ENCODE data around the gene CEACAM19. TPM values are rescaled to one million over a fixed set of nuclear protein-coding genes. Genes with fewer than 3 reads are reported as not detected.

CEACAM19 gene
- 0.79 and 1.2 TPM in 2 replicates for total RNA-seq (2013; cell fraction: nucleolus; rRNA removed)
- total RNA-seq (2014; rRNA removed) (0.17 and 0.22 TPM in 2 replicates), total RNA-seq (2014; rRNA removed; fragmentation: Illumina TruSeq; extraction: Trizol) (0.13 TPM in 1 of 2 replicates, not detected in the other), total RNA-seq (2021) (0.15 and 0.24 TPM in 2 replicates), polyA plus RNA-seq (2011; rRNA removed) (0.10 and 0.18 TPM in 2 replicates), polyA plus RNA-seq (2014; fragmentation: Illumina TruSeq; extraction: Trizol) (0.31 and 0.33 TPM in 2 replicates), polyA plus RNA-seq (2014; fragmentation: Nextera tagmentation; extraction: Ambion mirVana) (not detected), polyA plus RNA-seq (2014; rRNA removed) (0.16 and 0.27 TPM in 2 replicates), polyA plus RNA-seq (2016; fragmentation: Nextera tagmentation; extraction: Ambion mirVana) (not detected), polyA minus RNA-seq (2011; rRNA and poly(A)+ RNA removed) (0.62 and 0.95 TPM in 2 replicates), Bru-seq, nascent RNA (percentile 24 among the genes with signal in this experiment), BruChase-seq, experiment 1, labeled RNA remaining after a 6-hour chase (percentile 26 among the genes with signal in this experiment), BruChase-seq, experiment 2, labeled RNA remaining after a 2-hour chase (percentile 15 among the genes with signal in this experiment)
- polyA plus RNA-seq (2011; ENCODE audit: low read depth), result not detected
- 0.27 and 0.31 TPM in 2 replicates for polyA plus RNA-seq (2011; cell fraction: cytosol; rRNA removed)
- 0.37 and 0.90 TPM in 2 replicates for polyA plus RNA-seq (2011; cell fraction: nucleus; rRNA removed)
- 0.13 and 0.24 TPM in 2 replicates for polyA plus RNA-seq (2012)
- polyA minus RNA-seq (2011; cell fraction: cytosol; rRNA and poly(A)+ RNA removed), result not detected in 2 replicates
- 0.24 and 0.29 TPM in 2 replicates for polyA minus RNA-seq (2011; cell fraction: nucleus; rRNA and poly(A)+ RNA removed)
- long read RNA-seq, experiment 1, result 0 reads
- long read RNA-seq, experiment 2, result 0 reads

DNA sequence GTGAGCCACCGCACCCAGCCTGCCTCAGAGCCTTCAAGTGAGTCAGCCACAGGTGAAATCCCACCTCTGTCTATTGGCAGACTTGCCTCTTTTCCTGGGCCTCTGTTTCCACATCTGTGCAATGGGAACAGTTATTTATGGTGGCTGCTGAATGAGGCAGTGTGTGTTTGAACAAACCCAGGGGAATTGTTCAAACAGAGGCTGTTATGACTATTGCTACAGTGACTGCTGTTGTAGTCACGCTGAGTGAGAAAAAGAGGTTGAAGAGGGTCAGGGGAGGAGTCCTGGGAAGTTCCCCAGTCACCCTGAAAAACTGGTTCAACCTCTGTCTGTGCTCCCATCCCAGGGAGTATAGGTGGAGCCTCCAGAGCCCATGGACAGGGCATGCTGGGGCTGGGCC, at the start of gene CEACAM19:
Gene CEACAM19 (plus strand): TSS at position 83 of the 400 bp plus-strand sequence. CDS start 450 bp downstream, outside the sequence.
- no peak within 1 kb of the TSS for H2AFZ ChIP-seq (ENCODE audit: control insufficient read depth, low read depth, low read length)
- DNase-seq (ENCODE audit: low read depth, low spot score), result no peak
- H4K20me1 ChIP-seq (ENCODE audit: control insufficient read depth, insufficient read depth), result no peaks in the 10 kb centered on the region
- RAD21 ChIA-PET (ENCODE audit: unreplicated experiment), result no interaction called here
- no peaks in the 10 kb centered on the region for H3K4me1 ChIP-seq (ENCODE audit: control insufficient read depth, insufficient read depth, low read length)
- intact Hi-C loops (cut with micrococcal nuclease; ENCODE audit: unreplicated experiment) (no loop called here), in situ Hi-C loops (cut with MboI) (no loop called here)
- BruUV-seq (replicated peaks), result no TSS peak
- H3K79me2 ChIP-seq (ENCODE audit: control insufficient read depth, insufficient read depth, low read length), result no peaks in the 10 kb centered on the region
- H3K27me3 ChIP-seq (replicated peaks in 1 of 2; ENCODE audit: control insufficient read depth in 2 of 2, insufficient read depth in 2 of 2, low read length in 1 of 2), result no peaks in the 10 kb centered on the region
- H3K4me2 ChIP-seq (ENCODE audit: control insufficient read depth, insufficient read depth), result no peak within 1 kb of the TSS
- H3K27ac ChIP-seq (ENCODE audit: control insufficient read depth, insufficient read depth), result no peak within 1 kb of the TSS
- H3K9me3 ChIP-seq (replicated peaks; ENCODE audit: control insufficient read depth, insufficient read depth, low read length), result peaks cover 2% of the 10 kb centered on the region; the same call in 2 of the 3 replicates
- SMC1A ChIA-PET (ENCODE audit: uncharacterized antibody, unreplicated experiment), result no interaction called here
- CTCF ChIA-PET, result interaction anchor here (0.6 to 1.0 kb wide), 2 partner anchors 14 to 46 kb away, joined by 3 read pairs; no protein-coding TSS in a partner anchor
- no peak within 1 kb of the TSS for H3K4me3 ChIP-seq
- no peak for FAIRE-seq
- no peak within 1 kb of the TSS for H3K9ac ChIP-seq (ENCODE audit: control insufficient read depth, insufficient read depth, low read length)
- ATAC-seq, result peak; percentile 59
- 0% methylated on average over 2 of the region's 2 CpGs for WGBS (ENCODE audit: insufficient coverage, insufficient replicate concordance, low lambda C conversion rate, missing lambda C conversion rate)
- POLR2A ChIA-PET, result no interaction called here
- no peaks in the 10 kb centered on the region for H3K36me3 ChIP-seq (ENCODE audit: control insufficient read depth in 2 of 2, insufficient read depth in 2 of 2, low read length in 1 of 2)
- no peak for TF ChIP-seq RAD21 (IDR thresholded peaks at IDR 0.05; ENCODE audit: insufficient read depth, low read depth, low read length)
- TF ChIP-seq MEF2B (IDR thresholded peaks at IDR 0.05; ENCODE audit: partially characterized antibody, poor library complexity, severe bottlenecking), result peak; percentile 41
- no peak for TF ChIP-seq KAT2A (conservative IDR thresholded peaks at IDR 0.05; ENCODE audit: control insufficient read depth, low read depth, low read length)
- peak; percentile 45; the same call in 1 of the 2 replicates for TF ChIP-seq JUNB (IDR thresholded peaks at IDR 0.05)
- TF ChIP-seq NR2F1 (conservative IDR thresholded peaks at IDR 0.05), result 0 out of 2 replicates have a peak, but pooled peaks have one; percentile 22
- no peak for TF ChIP-seq ZNF217 (IDR thresholded peaks at IDR 0.05)
- no peak for TF ChIP-seq FOS (IDR thresholded peaks at IDR 0.05; ENCODE audit: borderline replicate concordance, extremely low read depth, insufficient read length)
